Cardiac septum (tissue), 1 donor: Measurements from ENCODE around the gene LAPTM5. TPM values are rescaled to one million over a fixed set of nuclear protein-coding genes. Genes with fewer than 3 reads are reported as not detected.

Experiments used
- DNase-seq: peaks from one replicate; pipeline ENCODE4 v3.0.0-alpha.2; 2020; ENCODE audit warnings: low spot score
- intact Hi-C: fragments of 100-400 bp; cut with DNase I; formaldehyde crosslinking; loops from one replicate; pipeline ENCODE4 v1.14.0; 2022
- total RNA-seq: library from RNA; stranded (reverse); fragmentation: NEBNext Ultra II Directional; extraction: Animal tissue kit (Norgen Biotek cat#: 25700); gene quantifications from one replicate; pipeline ENCODE4 v1.2.1, GENCODE V29; 2021
- donor health status: DM: no; HTN: no; CAD: no.

The LAPTM5 gene
- total RNA-seq, 1 donor from 2014 or later: 14.2 TPM

DNA sequence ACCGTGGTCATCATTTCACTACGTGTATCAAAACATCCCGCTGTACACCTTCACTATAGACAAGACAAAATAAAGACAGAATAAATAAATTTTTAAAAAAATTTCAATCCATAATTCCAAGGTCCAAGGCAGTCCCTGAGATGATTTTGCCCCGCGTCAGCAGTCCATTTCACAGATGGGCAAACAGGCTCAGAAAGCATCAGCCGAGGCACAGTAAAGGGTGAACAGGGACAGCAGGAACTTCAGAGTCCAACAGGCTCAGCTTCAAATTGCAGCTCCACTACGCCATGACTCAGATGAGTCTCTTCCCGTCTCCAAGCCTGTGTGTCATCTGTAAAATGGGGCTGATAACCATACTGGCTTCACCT, 49.2 kb downstream of the LAPTM5 start:
- no peak for DNase-seq
- intact Hi-C loops: loop anchor here (2.0 to 10.0 kb wide), 4 partner anchors 324 to 1826 kb away; partner anchors contain the start of gene PTPRU

DNA sequence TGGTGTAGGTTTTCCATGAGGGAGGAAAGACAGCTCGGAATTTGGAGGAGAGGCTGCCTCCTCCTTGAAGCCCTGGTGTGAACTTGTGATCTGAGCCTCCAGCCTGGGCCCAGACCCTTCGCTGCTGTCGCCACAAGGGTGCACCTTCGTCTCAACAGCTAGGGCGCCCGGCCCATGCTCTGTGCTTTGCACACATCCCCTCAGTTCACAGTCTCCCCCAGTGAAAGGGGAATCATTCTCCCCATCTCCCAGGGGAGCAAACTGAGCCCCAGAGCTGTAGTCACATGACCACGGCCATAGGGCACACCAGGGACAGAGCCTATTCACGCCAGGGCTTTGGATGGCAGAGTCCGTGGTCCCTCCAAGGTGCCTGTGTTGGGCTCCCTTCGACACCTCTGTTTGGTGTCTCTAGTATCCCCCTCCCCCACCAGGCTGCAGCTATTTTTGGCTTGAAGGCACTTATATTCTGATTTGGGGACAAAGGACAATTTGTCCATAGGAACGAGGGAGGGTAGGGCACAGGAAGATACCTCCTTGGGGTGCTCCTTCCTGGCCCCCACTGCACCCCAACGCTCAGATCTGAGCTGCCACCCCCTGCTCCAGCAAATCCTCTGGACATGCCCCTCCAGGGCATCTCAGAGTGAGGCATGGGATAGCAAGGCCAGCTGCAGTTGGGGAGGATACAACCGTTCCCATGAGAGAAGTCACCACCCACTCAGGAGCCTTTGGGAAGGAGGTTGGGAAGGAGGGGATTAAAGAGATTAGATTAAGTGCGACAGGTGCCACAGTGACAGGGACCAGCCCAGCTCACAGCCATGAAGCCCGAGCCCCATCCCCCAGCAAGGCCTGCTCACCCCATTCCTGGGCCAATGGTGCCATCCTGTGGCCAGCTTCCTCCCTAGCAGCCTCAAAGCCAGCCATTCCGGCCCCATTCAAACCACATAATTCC, 49.9 kb downstream of the LAPTM5 start:
- peak; percentile 86 for DNase-seq
- intact Hi-C loops: loop anchor here (2.0 to 10.0 kb wide), 4 partner anchors 323 to 1825 kb away; partner anchors contain the start of gene PTPRU

DNA sequence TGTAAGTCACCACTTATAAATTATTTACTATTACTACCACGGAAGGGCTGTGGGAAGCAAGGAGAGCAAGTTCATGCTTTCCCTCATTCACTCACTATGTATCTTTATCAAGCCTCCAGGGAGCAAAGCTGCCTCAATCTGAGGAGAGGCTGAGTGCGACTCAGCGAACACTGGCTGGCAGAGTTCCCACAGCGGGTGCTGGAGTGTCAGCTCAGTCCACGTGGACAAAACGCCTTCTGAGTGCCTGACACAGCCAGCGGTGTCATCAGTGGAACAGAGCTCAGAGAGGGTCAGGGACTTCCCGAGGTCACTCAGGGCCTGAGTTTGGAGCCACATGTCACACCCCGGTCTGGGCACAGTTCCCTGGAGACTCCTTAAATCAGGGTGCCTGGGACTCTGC, 51.0 kb downstream of the LAPTM5 start:
- DNase-seq: no peak
- intact Hi-C loops: loop anchor here (5.0 to 10.0 kb wide), 3 partner anchors 322 to 1824 kb away; no protein-coding TSS in a partner anchor

DNA sequence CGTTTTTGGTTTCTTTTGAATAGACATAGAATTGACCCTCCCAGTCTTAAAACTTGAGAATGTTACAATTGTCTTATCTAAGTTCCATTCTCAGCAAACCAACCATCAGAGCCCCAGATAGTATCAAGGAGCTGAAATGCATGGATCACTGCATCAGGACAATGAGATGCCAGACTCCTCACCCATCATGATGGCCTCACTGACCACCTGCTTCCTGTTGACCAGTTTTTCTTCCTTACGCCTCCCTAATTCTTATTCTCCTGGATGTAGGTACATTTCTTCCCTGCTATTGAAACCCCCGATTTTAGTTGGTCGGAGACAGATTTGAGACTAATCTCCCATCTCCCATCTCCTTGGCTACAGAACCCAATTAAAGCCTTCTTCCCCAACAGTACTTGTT, 51.9 kb downstream of the LAPTM5 start:
- no peak for DNase-seq

DNA sequence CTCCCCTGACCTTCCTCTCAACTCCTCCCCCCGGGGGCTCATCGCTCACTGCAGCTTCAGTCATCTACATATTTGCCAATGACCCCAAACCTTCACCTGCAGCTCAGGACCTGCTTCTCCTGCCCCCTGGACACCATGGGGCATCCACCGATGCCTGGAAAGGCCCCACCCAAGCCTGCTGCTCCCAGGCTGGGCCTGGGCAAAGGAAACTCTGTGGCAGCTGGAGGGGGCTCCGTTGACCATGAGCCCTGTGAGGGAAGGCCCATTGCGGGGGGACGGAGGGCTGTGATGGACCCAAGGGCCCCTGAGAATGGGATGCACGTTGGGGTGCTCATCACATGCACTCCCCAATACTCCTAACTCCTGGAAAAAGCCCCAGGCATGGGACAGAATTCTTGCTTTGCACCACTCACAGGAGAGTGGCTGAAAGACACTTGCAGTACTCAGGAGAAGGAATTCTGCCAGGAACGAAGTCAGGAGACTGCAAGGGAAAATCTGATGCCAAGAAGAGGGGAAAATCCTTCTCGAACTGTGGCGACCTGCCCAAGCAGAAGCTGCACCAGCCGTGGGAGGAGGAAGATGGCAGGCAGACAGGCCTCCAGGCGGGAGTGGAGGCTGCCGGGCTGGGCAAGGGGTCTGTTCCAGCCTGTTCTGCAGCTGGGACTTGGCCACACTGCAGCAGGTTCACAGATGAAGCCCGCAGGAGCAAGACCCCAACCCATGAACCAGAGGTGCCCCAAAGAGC, 52.6 kb downstream of the LAPTM5 start:
- DNase-seq: no peak

More for the DNA sequence above, 51.9 kb downstream of the LAPTM5 start:
- intact Hi-C loops: loop anchor here (5.0 to 10.0 kb wide), 3 partner anchors 321 to 1823 kb away; no protein-coding TSS in a partner anchor

DNA sequence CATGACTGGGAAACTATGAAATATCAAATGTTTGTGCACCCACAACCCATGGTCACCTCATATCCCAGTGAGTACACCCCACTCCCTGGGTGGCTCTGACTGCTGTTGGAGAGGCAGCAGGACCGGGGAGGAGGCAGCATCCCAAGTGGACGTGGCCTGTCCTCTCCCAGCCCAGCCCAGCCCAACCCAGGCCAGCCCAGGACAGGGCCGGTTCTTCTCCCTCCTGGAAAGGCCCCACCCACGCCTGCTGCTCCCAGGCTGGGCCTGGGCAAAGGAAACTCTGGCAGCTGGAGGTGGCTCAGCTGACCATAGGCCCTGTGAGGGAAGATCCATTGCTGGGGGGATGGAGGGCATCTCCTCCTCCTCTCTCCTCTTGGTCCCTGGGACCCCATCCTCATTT, 53.3 kb downstream of the LAPTM5 start:
- intact Hi-C loops: loop anchor here (5.0 to 10.0 kb wide), 3 partner anchors 182 to 909 kb away; no protein-coding TSS in a partner anchor
- DNase-seq: peak; percentile 78

More for the DNA sequence above, 52.6 kb downstream of the LAPTM5 start:
- intact Hi-C loops: loop anchor here (5.0 to 10.0 kb wide), 4 partner anchors 183 to 1823 kb away; no protein-coding TSS in a partner anchor

DNA sequence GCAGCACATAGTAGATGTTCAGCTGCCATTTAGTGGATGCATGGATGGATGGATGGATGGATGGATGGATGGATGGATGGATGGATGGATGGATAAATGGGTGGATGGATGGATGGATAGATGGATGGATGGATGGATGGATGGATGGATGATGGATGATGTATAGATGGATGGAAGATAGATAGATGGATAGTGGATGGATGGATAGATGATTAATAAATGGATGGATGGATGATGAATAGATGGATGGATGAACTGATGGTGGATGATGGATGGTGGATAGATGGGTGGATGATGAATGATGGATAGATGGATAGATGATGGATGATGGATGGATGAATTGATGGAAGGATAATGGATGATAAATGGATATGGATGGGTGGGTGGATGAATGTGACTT, 54.8 kb downstream of the LAPTM5 start:
- intact Hi-C loops: loop anchor here (5.0 to 10.0 kb wide), 3 partner anchors 181 to 908 kb away; no protein-coding TSS in a partner anchor
- no peak for DNase-seq

DNA sequence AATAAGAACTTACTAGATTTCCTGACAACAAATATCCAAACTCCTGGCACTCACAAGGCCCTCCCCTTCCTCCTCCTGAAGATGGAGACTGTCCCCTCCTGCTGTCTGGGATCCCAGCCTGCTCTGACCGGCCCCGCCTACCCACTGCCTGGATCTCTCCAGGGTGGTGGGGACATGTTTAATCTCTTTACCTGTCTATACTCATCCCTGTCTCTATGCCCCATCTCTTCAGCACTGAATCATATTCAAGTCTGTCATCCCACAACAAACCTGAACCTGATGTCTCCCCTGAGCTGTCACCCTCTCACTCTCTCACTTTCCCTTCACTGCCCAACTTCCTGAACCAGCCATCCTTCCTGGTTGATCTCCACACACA, 56.3 kb downstream of the LAPTM5 start:
- intact Hi-C loops: loop anchor here (5.0 to 10.0 kb wide), 3 partner anchors 179 to 906 kb away; no protein-coding TSS in a partner anchor
- DNase-seq: no peak

DNA sequence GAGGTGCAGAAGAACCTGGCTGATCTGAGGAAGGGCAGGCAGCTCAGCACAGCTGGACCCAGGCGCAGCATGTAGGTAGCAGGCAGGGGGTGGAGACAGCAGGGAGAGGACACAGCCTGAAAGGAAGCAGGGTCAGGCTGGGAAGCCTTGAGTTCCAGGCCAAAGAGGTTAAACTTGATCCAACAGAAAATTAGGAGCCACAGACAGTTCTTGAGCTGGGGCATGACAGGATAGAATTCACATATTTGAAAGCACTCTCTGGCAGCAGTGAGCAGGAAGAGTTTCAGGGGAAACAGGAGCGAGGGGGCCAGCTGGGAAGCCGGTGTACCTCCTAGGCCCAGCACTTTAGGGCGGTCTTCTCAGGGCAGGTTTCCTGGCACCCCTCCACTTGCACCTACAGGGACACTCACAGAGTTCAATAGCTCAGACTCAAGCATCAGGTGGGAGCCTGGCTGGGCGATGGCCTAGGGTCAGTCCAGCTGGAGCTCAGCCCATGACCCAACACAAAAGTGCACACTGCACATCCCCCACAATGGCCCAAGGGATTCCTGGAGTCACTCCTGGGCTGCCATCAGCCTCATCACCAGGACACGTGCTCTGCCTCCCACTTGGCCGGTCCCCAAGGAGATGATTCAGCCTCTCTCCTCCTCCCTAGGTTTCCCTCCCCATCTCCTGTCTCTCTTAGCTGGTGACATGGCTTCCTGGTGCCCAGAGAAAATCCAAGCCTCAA, 56.9 kb downstream of the LAPTM5 start:
- intact Hi-C loops: loop anchor here (5.0 to 10.0 kb wide), 3 partner anchors 178 to 906 kb away; no protein-coding TSS in a partner anchor

DNA sequence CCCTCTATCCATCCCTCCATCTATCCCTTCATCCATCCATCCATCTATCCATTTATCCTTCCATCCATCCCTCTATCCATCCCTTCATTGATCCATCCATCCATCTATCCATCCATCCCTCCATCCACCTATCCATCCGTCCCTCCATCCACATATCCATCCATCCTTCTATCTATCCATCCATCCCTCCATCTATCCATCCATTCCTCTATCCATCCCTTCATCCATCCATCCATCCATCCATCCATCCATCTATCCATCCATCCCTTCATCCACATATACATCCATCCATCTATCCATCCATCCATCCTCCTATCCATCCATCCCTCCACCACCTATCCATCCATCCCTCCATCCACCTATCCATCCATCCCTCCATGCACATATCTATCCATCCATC, 57.8 kb downstream of the LAPTM5 start:
- no peak for DNase-seq
- intact Hi-C loops: loop anchor here (5.0 to 10.0 kb wide), 3 partner anchors 177 to 905 kb away; no protein-coding TSS in a partner anchor

More for the DNA sequence above, 56.9 kb downstream of the LAPTM5 start:
- DNase-seq: no peak

DNA sequence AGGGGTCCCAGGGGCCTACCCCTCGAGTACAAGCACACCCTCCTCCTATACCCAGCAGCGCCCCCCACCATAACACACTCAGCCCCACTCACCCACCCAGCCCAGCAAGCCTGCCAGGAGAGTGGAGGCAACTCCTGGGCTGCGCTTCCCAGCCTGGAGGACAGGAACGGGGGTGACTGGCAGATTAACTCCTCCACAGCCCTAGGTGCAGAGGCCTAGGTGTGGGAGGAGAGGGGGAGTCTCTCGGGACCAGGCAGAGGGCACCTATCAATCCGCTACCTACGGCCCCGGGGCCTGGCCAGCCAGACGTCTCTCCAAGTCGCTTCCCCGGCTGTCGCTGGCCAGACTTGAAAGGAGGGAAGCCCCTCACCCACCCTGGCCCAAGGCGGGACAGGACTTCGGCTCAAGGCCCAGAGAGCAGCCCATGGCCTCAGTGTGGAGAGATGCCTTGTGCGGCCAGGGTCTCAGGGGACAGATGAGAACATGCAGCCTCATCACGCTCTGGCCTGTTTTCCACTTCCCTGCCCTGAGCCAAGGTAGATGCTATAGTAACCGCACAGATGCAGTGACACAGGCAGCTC, 59.1 kb downstream of the LAPTM5 start:
- intact Hi-C loops: no loop called here
- DNase-seq: peak; percentile 63

DNA sequence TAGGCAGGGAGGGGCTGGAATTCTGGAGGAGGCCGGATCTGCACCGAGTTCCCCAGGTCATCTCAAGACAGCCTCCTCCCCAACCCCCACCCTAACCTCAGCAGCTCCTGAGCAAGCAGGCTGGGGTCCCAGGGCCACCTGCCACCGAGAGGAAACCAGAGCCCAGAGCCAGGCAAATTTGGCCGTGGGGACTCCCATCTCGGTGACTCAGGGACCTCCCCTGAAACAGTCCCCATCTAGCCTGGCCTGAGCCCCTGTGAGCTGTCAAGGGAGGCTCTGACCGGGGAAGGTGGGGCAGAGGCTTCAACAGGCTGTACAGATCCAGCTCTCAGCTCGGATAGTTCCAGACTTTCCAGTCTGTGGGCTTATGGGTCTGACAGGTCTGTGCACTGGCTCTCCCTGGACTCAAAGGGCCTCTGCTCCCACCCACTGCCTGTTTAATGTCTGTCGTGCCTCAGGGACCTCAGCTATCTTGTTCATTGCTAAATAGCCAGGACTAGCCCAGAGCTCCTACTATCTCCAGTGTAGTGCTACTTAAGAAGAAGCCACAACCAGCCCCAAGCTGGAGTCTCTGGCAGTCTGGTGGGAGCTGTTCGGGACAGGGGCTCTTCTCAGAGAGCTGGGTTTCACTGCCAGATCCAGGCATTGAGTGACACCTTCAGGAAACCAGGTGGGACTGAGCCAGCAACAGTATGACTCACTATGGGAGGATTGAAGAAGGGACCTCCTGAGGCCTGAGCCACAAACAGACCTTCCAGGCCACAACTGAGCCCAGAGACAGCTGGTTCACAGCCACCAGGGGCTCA, 59.8 kb downstream of the LAPTM5 start:
- peak; percentile 35 for DNase-seq
- intact Hi-C loops: no loop called here

DNA sequence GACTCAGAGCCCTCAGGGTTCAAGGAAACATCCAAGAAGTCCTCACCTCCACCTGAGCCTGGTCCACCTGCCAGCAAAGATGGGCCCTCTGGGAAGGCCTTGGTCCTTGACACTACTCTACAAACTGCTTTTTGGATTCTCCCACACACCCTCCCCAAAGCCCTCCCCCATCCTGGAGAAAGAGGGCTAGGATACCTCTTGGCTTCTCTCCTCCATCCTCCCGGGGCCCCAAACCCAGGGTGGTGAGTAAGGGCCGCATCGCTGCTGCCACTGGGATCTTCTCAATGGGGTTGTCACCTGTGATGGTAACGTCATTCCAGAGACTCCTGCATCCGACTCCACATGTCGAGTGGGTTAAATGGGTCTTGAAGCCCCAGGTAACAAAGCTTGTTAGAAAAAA, 60.7 kb downstream of the LAPTM5 start:
- peak; percentile 46 for DNase-seq
- intact Hi-C loops: no loop called here

DNA sequence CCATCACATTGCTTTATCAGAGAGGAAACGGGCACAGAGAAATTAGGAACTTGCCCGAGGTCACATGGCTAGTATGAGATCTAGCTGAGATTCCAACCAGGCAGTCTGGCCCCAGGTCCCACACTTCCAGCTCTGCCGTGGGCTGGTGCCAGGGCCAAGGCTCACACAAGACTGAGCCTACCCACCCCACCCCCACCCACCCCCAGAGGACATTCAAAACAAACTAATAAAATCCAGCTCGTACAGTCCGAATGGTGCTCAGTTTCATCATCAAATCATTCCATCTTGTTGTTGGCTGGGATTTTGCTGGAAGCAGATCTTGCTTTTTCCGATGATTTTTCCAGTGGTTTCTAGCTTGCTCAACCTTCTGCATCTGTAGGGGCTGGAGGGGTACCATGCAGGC, 62.1 kb downstream of the LAPTM5 start:
- intact Hi-C loops: no loop called here
- peak; percentile 12 for DNase-seq

DNA sequence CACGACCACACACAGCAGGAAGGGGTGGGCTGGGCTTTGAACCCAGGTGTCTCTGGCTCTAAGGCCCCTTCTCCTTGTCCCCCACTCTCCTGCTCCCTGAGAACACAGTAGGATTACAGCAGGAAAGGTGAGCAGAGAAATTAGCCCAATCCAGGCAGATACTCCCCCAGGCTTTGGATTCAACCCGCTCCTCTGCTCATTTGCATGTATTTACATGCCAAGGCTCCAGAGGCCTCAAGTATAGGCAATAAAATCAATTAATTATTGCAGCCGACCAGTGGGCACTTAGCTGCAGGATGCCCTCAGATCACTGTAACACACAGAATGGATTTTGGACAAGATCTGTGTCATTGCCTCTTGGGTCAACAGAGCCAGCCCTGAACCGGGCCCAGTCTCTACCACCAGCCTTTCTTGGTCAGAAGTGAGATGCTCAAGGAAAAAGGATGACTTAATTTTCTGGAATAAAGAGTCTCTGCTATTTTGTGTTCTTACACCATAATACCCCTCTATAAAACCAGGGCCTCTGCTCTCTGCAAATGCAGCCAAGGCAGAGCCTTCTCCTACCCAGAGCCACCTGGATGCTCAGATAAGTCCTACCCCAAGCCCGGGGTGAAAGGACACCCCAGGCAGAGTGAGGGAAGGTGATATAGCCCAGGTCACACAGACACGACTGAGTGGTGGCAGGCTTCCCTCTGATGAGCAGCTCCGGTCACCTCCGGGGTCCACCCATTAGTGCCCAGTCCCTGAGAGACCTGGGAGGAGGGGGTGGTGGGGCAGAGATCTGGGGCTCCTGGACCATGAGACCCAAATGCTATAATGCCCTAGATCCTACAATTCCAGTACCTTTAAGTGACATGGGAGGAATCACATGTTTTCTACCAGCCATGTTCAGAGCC, 63.0 kb downstream of the LAPTM5 start:
- intact Hi-C loops: no loop called here
- DNase-seq: peak; percentile 61

DNA sequence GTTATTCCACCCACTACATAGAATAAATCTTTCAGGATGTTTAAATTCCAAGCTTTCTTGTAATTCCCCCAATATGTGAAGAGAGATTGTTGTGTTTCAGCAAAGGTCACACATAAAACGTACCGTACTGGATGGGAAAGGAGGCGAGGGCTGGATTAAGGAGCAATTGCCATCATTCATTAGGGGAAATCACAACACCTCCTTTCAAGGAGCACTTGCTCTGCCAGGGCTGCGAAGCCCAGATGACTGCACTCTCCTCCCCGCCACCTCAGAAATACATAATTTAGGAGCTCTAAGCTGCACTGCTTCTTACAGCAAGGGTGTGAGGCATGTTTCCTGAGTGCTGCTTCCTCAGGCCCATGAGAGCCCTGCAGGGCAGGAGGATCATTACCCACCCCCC, 63.8 kb downstream of the LAPTM5 start:
- DNase-seq: no peak
- intact Hi-C loops: no loop called here

DNA sequence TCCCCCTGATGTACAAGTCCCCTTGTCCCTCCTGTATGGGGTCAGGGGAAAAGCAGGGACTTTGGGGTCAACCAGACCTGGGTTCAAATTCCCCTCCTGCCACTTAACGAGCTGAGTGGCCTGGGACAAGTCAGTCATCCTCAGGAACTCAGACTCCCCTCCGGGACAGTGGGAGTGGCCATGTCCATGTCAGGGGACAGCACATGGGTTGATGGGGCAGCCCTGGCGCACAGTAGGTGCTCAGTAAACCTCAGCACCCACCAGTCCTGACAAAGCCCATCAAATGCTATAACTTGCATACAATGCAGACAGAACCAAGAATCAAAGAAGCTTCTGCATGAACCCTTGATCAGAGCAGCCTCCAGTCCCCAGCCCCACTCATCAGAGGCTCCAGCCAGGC, 64.2 kb downstream of the LAPTM5 start:
- peak; percentile 27 for DNase-seq
- intact Hi-C loops: no loop called here
